Right ventricle myocardium inferior (tissue), 1 donor: ENCODE data around the gene LGALS8. TPM values are rescaled to one million over a fixed set of nuclear protein-coding genes. Genes with fewer than 3 reads are reported as not detected.

Source experiments
- ATAC-seq: fragments of 200-7000 bp; cut with Tn5 transposase; one replicate; pipeline ENCODE4 v1.9.1; 2020; ENCODE audit warnings: mild to moderate bottlenecking, moderate library complexity
- DNase-seq: peaks from one replicate; pipeline ENCODE4 v3.0.0; 2021; ENCODE audit errors: missing footprints
- intact Hi-C: fragments of 100-400 bp; cut with DNase I; formaldehyde crosslinking; loops from one replicate; pipeline ENCODE4 v1.11.0; 2022
- total RNA-seq: library from RNA; stranded (reverse); fragmentation: NEBNext Ultra II Directional; extraction: Animal tissue kit (Norgen Biotek cat#: 25700); gene quantifications from one replicate; pipeline ENCODE4 v1.2.1, GENCODE V29; 2021
- donor health status: DM: no; HTN: yes; CAD: no; lungs with severe emphysema.

Gene LGALS8
- total RNA-seq, 1 donor from 2014 or later, result 92.3 TPM

DNA sequence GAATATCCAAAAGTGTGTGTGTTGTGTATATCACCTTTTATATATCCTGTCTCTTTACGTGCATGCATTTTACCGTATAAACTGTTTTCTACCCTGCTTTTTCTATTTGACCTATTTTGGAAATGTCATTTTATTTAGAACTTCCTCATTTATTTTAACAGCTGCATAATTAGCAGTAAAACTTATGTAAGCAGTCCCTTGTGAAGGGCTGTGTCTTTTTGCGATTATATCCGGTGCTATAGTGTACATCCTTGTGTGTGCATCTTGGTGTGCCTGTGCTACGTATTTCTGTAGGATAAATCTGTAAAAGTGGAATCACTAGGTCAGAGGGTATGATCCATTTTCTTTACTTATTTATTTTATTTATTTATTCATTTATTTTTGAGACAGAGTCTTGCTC lies 7.2 kb downstream of the LGALS8 start:
- intact Hi-C loops, result loop anchor here (5.0 kb wide), 1 partner anchor 424 kb away; no protein-coding TSS in a partner anchor
- ATAC-seq (no peak), DNase-seq (no peak)

DNA sequence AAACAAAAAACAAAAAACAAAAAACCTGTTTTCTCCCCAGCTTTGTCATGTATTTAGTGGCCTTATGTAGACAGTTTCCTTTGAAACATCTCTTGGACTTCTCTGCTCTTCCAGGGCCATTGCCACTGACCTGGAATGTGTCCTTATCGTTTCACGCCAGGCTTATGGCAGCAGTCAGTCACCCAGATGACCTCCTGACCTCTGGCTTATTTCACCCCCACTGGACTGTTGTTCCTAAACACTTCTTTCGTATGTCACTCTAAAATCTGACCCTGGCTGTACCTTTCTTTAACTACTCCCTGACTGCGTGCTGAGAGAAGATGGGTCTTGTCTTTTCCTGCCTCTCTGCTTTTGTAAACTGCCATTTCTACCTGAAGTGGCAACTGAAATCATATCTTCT lies 9.1 kb downstream of the LGALS8 start:
- ATAC-seq (peak; percentile 40), DNase-seq (no peak)
- intact Hi-C loops, result loop anchor here (5.0 kb wide), 1 partner anchor 426 kb away; no protein-coding TSS in a partner anchor

DNA sequence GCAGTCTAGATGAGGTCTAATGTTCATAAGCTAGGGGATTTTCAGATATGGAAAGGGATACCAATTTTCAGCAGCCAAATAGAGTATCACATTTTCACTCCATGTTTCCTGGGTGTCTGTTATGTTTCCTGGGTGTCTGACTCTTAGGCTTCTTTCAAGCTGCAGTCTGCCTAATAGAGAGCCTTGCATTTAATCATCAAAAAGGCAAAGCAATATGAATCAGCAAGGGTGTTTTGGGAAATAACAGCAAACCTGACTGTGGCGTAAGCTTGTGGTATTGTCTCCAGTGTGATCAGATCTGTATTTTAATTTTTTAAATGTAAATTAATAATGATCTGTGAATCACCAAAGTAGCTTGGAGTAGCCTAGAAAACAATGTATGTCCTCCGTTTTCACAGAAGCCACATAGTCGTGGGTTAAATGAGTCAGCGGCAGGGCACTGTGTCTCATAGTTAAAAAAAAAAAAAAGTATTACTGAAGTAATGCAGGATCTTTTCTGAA lies 10.4 kb downstream of the LGALS8 start:
- DNase-seq, result no peak
- no peak for ATAC-seq
- intact Hi-C loops, result loop anchor here (5.0 kb wide), 1 partner anchor 427 kb away; no protein-coding TSS in a partner anchor

DNA sequence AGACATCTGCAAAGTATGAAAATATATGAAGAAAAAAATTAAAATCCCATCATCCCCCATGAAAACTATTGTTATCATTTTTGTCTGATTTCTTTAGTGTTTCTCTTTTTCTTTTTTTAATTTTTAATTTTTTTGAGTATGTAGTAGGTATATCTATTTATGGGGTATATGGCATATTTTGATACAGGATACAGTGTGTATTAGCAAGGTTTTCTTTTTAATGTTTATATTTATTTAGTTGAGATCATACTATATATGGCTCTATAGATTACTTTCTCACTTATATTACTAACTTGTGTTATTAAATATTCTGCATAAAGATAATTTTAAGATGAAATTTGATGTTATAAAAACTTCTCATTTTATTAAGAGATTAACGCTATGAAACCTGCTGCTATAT lies 11.4 kb downstream of the LGALS8 start:
- ATAC-seq (no peak), DNase-seq (no peak)
- intact Hi-C loops, result no loop called here

DNA sequence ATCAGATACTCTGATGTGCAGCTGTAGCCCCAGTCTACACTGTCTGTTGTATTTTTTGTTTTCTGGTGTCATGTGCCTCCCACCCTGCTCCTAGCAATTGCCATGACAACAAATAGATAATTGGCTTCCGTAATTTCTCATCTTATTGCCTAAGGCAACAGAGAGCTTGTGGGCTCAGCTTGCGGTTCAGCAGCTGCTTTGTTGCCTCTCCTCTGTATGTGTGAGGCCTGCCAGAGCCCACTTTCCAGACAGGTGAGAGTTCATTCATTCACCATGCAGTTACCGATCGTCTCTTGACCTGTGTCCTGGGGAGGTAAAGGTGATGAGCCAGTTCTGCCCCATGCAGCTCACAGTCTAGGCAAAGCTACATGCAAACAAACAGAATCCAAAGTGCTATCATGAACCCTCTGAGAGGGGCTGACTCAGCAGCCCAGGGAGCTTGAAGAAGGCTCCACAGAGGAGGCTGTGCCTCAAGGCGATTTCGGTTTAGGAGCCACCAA lies 11.9 kb downstream of the LGALS8 start:
- no peak for DNase-seq
- ATAC-seq, result no peak
- intact Hi-C loops, result no loop called here

- DNase-seq (no peak), ATAC-seq (no peak)
- intact Hi-C loops, result no loop called here
These were observed 12.8 kb downstream of the LGALS8 start for GRCh38 chr1:236536540-236536939.

- ATAC-seq (no peak), DNase-seq (no peak)
- intact Hi-C loops, result no loop called here
These were observed 17.2 kb downstream of the LGALS8 start for GRCh38 chr1:236540813-236541465.

- DNase-seq (no peak), ATAC-seq (no peak)
- intact Hi-C loops, result no loop called here
These were observed 17.9 kb downstream of the LGALS8 start for GRCh38 chr1:236541710-236542109.

- ATAC-seq, result peak; percentile 26
- intact Hi-C loops, result no loop called here
- DNase-seq, result no peak
These were observed 19.4 kb downstream of the LGALS8 start for GRCh38 chr1:236543065-236543669.

DNA sequence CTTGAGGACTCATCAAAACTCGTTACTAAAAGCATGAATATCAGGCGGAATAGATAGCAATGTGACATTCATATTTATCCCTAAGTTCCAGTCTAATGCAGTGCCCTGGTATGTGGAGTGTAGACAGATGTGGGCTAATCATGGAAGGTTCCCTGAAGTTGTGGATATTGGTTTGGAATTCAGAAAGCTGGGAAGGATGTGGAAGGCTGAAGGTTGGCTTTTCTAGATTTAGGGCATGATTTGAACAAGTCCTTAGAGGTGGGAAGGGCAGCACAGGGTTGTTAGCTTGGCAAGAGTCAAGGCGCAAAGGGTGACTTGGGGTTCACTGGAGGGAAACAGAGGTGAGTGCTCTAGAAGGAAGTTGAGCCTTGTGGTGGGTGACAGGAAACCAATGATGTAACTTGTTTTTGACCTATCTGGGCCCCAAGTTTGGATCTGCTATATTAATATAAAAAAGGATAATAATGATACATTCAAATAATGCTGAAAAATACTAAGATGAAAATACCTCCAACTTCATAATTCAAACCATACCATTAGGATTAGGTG lies 21.9 kb downstream of the LGALS8 start:
- ATAC-seq (no peak), DNase-seq (no peak)
- intact Hi-C loops, result no loop called here

GRCh38 chr1:236548452-236548851 lies 24.7 kb downstream of the LGALS8 start:
- ATAC-seq (no peak), DNase-seq (no peak)
- intact Hi-C loops, result no loop called here

GRCh38 chr1:236550961-236551851 lies 27.4 kb downstream of the LGALS8 start:
- intact Hi-C loops, result no loop called here
- DNase-seq, result no peak
- no peak for ATAC-seq

DNA sequence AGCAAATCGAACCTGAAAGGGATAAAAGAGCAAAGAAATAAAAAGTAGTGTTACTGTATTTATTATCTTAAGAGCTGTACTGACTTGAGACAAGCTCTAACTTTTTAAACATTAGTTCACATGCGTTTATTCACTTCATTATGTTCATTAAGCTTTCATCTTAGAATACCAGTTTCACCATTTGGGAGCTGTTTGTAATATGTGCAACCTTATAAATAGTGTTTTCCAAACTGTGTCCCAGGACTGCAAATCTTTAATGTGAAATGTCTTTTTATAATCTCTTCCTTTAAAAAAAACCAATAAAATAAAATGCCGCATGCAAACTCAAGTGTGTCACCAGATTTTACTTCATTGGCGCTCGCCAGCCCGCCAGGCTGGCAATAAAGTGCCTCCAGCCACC lies 28.3 kb downstream of the LGALS8 start:
- no peak for DNase-seq
- no peak for ATAC-seq
- intact Hi-C loops, result no loop called here

- DNase-seq (no peak), ATAC-seq (no peak)
- intact Hi-C loops, result no loop called here
These were observed 29.1 kb downstream of the LGALS8 start for GRCh38 chr1:236552901-236553300.

DNA sequence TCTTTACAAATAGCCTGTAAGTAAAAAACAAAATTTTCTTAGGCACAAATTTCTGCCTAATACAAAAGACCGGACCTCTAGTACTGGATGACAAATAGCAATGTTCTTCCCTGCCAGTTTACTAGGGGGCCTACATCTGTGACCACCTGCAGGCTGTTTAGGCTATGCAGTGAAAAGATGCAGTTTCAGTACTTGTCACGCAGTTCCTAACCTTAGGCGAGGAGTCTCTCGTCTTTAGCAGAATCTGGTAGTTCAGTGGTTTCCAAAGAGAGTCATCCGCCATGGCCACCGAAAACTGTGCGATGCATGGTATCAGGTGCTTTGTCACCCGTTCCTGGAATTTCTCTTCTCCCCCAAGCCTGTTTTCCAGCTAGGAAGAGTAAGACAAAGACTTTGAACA lies 29.6 kb downstream of the LGALS8 start:
- DNase-seq, result no peak
- ATAC-seq, result no peak
- intact Hi-C loops, result no loop called here

GRCh38 chr1:236556606-236557005 lies 32.8 kb downstream of the LGALS8 start:
- ATAC-seq (no peak), DNase-seq (no peak)
- intact Hi-C loops, result no loop called here

DNA sequence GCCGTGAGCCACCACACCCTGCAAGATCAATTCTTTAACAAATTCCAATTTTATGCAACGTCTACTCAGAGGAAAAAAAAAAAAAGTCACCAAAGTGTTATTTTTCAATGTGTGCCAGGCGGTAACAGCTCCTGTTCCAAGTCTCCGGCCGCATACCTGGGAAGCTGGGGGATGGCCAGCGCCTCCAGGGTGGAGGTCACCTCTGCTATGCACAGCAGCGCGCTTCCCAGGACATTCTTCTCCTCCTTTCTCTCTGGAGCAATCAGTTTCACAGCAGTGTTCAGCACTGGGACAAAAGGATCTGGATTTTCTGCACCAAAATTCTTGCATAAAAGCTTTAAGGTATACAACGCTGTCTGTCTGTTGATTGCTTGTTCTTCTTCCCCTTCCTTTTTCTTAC lies 34.3 kb downstream of the LGALS8 start:
- DNase-seq, result no peak
- ATAC-seq, result no peak
- intact Hi-C loops, result no loop called here

DNA sequence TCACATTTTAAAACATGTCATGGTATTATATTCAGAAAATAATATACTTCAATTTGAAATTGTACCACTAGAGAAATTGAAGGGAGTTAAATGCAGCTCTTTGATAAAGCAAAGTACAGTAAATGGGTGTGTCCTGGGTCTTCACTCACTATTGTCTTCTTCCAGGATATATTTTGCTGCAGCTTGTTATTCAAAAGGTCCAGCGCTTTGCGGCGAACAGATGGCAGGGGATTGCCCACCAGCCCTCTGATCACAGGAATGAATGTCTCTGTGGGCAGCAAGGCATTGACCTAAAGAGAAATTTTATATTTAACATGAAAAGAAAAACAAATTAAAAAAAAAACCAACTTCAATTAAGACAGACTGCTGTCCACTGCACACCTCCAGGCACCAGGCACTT lies 35.1 kb downstream of the LGALS8 start:
- no peak for DNase-seq
- ATAC-seq, result no peak
- intact Hi-C loops, result no loop called here

GRCh38 chr1:236560213-236560771 lies 36.5 kb downstream of the LGALS8 start:
- ATAC-seq (no peak), DNase-seq (no peak)
- intact Hi-C loops, result no loop called here
